SU-DHL-6 (cell line): Measurements from ENCODE around the gene NUDT21.

Experiments used
- CTCF ChIP-seq: fragments of 200-600 bp; sonication (generic); IDR thresholded peaks from one replicate; pipeline ENCODE4 v1.5.1; 2017; ENCODE audit warnings: antibody characterized with exemption, mild to moderate bottlenecking, low read length, moderate library complexity; ENCODE audit not compliant: insufficient read depth, poor library complexity, severe bottlenecking
- EZH2phosphoT487 ChIP-seq: fragments of 200-600 bp; sonication (generic), shearing (Covaris generic); conservative IDR thresholded peaks from 2 replicates; pipeline ENCODE4 v1.6.1; 2018; ENCODE audit warnings: mild to moderate bottlenecking, antibody characterized with exemption, low read length, moderate library complexity, mixed read lengths

GRCh38 chr16:56479469-56479868 is 28.3 kb upstream of the NUDT21 start:
- TF ChIP-seq CTCF, result no peak
- no peak for TF ChIP-seq EZH2phosphoT487
